Measurements from ENCODE around the gene ZNF660.
"Not testable (repeated sequence)": the region's sequence is repeated elsewhere in the genome, so short reads cannot be mapped to it uniquely, and the experiment has no call there.

ZNF660 gene

DNA sequence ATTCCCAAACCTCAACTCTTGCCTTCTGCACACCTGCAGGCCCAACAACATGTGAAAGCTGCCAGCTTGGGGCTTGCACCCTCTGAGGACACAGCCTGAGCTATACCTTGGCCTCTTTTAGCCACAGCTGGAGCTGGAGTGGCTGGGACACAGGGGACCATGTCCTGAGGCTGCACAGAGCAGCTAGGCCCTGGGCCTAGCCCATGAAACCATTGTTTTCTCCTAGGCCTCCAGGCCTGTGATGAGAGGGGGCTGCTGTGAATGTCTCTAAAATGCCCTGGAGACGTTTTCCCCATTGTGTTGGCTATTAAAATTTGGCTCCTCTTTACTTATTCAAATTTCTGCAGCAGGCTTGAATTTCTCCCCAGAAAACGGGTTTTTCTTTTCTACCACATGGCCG is 22.6 kb upstream of the ZNF660 start:
- no peak for DNase-seq (ENCODE audit: low spot score)
- TF ChIP-seq, protein P1, sequence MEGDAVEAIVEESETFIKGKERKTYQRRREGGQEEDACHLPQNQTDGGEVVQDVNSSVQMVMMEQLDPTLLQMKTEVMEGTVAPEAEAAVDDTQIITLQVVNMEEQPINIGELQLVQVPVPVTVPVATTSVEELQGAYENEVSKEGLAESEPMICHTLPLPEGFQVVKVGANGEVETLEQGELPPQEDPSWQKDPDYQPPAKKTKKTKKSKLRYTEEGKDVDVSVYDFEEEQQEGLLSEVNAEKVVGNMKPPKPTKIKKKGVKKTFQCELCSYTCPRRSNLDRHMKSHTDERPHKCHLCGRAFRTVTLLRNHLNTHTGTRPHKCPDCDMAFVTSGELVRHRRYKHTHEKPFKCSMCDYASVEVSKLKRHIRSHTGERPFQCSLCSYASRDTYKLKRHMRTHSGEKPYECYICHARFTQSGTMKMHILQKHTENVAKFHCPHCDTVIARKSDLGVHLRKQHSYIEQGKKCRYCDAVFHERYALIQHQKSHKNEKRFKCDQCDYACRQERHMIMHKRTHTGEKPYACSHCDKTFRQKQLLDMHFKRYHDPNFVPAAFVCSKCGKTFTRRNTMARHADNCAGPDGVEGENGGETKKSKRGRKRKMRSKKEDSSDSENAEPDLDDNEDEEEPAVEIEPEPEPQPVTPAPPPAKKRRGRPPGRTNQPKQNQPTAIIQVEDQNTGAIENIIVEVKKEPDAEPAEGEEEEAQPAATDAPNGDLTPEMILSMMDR (IDR thresholded peaks at IDR 0.05; ENCODE audit: extremely low read depth, missing control alignments): no peak

DNA sequence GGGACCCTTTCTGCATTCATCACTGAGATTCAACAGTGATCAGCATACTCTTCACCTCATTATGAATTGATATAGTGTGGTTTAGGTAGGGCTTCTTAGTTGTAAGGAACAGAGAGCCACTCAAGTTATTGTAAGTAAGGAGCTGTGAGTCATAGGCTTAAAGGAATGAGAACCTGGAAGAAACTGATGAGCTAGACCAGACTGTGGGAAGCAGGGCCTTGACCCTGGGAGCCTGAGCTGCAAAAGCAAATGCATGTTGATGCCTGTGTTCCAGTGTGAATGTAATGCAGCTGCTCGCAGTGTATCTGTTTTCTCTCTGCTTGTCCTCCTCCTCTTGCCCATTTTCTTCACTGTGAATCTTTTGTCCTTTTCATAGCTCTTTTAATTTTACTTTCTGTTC is 16.2 kb upstream of the ZNF660 start:
- TF ChIP-seq, protein P1 (IDR thresholded peaks at IDR 0.05; ENCODE audit: extremely low read depth, missing control alignments): no peak
- no peak for DNase-seq (ENCODE audit: low spot score)

DNA sequence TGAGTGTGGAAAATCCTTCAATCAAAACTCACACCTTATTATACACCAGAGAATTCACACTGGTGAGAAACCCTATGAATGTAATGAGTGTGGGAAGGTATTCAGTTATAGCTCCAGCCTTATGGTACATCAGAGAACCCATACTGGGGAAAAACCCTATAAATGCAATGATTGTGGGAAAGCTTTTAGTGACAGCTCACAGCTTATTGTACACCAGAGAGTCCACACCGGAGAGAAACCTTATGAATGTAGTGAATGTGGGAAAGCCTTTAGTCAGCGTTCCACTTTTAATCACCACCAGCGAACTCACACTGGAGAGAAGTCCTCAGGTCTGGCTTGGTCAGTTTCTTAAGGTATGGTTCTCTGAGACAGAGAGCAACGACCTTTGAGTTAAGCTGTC is 13.7 kb upstream of the ZNF660 start:
- no peak for DNase-seq (ENCODE audit: low spot score)

DNA sequence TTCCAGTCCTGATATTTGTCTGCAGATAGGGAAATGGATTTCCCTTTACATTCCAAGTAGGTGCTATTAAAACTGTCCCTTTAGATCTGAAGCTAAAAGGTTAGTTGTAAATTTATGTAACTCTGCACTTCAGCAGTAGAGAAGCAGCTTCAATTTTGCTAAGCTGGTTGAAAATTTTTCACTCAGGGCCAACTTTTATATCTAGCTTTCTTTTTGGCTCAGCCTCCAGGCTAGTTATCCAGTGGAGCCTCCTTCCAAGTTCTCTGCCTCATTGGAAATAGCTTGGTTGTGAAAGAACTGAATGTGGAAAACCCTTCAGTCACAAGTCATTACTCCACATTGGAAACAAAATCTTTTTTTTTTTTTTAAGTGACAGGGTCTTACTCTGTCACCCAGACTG is 8.2 kb upstream of the ZNF660 start:
- no peak for DNase-seq (ENCODE audit: low spot score)
- TF ChIP-seq, protein P1 (IDR thresholded peaks at IDR 0.05; ENCODE audit: extremely low read depth, missing control alignments): no peak

More for the DNA sequence above, 13.7 kb upstream of the ZNF660 start:
- TF ChIP-seq, protein P1 (IDR thresholded peaks at IDR 0.05; ENCODE audit: extremely low read depth, missing control alignments): no peak

DNA sequence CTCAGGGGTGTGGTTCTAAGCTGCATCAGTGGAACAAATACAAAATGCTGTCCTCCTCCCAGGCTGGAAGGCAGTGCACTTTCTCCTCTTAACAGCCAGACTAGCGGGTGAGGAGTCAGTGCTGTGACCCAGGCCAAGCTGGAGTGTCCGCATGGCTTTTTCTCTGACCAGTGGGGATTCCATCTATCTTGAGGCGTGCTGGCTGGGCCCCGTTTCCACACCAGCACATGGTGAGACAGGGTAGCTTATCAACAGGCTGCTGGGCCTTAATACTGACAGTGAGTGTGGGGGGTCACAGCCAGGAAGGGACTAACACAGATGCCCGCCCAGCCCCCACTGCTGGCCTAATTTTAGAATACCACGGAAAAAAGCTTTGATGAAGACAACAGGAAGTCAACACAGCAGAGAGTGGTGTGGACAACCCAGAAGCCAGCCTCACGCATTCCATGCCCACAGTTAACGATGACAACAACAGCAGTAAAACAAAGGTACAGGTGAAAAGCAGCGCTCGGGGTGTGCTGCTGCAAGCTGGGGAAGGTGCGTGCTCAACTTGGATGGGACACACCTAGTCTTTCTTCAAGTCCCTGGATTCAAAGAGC is 7.3 kb upstream of the ZNF660 start:
- DNase-seq (ENCODE audit: low spot score): not testable (repeated sequence)

DNA sequence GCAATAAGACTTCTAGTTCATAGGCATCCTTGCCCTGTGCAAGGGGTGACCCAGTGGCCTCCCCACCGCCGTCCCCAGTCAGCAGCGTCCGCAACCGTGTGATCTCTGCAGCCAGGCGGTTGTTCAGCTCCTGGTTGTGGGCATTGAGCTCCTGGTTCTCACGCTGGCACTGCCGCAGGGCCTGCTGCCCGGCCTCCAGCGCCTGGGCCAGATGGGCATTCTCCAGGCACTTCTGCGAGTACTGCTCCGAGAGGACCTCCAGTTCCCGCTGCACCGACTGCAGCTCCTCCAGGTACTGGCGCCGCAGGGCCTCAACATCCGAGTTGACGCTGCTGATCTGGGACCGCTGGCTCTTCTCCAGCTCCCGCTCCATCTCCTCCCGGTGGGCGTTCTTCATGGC is 6.4 kb upstream of the ZNF660 start:
- not testable (repeated sequence) for DNase-seq (ENCODE audit: low spot score)

DNA sequence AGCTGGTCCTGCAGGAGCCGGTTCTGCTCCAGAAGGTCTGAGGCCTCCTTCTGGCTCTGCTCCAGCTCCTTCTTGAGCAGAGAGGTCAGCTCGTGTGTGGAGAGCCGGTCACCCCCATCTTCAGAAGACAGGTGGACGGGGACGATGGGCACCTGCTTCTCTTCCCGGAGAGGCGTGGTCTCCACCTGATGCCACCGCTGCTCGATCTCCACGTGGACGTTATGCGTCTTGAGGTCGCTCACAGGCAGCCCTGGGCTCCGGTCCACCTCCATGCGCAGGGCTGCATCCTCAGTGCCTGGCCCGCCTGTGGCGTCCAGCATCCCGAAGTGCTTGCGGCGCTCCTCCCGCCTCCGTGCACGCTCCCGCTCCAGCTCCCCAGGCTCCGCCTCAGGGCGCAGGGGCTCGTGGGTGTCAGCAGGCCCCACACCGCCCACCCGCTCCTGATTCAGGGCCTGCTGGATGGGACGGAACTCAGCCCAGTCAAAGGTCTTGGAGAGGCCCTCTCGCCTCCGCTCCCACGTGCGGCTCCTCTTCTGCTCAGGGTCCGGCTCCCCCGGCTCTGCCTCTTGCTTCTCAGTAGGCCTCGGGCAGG is 5.7 kb upstream of the ZNF660 start:
- not testable (repeated sequence) for DNase-seq (ENCODE audit: low spot score)

DNA sequence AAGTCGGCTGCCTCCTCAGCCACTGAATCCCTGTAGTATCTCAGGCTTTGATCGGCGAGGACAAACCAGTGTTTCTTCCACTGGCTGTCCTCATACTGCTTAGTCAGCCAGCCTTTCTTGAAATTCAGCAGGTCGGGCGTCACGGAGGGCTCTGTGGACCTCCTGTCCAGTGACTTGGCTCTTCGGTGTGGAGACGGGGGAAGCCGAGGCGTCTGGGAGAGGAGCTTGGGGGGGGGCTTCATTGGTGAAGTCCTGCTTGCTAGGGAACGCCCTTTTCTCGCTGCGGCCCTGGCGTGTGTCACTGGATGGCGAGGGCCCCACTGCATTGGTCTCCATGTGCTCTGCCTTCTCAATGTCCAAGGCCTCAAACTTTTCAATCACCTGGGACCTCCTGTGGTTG is 5.0 kb upstream of the ZNF660 start:
- DNase-seq (ENCODE audit: low spot score): not testable (repeated sequence)

DNA sequence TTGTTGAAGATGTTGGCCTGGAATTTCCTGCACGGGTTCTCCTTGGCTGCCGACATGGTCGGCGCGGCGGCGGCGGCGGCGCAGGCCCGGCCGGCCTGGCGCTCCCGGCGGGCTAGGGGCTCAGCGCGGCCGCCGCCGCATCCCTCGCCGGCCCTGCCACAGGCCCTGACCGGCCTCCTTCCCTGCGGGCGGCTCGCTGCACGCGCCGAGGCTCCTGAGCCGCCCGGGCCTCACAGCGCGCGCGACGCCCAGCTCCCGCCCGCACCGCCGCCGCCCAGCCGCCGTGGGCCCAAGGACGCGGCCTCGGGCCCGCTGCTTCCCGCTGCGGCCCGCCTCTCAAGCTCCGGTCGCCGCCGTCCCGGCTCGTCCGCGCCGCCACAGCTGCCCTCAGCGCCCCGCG is 3.8 kb upstream of the ZNF660 start:
- not testable (repeated sequence) for DNase-seq (ENCODE audit: low spot score)

DNA sequence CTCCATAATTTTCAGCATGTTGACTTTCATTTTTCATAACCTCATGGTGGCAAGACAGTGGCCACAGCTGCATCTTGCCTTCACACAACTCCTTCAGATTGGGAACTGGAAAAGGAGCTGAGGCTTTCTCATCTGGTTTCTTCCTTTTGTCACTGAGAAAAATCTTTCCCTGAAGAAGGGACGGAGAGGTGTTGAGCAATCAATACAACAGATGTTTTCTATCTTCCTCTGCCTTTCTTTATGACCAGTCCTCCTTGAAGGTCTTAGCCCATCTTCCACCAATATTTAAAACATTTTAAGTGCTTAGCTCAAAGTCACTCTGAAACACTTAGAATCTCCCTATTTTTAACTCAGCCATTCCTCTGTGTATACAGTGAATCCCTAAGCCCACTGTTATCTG is 11.9 kb downstream of the ZNF660 start:
- DNase-seq (ENCODE audit: low spot score): no peak

More for the DNA sequence above, 11.9 kb downstream of the ZNF660 start:
- TF ChIP-seq, protein P1 (IDR thresholded peaks at IDR 0.05; ENCODE audit: extremely low read depth, missing control alignments): no peak

Data from GM20000 (cell line).